Measurements from ENCODE around the gene CENPT.
"Not testable (repeated sequence)": the region's sequence is repeated elsewhere in the genome, so short reads cannot be mapped to it uniquely, and the experiment has no call there.

Gene CENPT

GRCh38 chr16:67874372-67874771 is 26.9 kb upstream of the CENPT start:
- DNase-seq = no peak

DNA sequence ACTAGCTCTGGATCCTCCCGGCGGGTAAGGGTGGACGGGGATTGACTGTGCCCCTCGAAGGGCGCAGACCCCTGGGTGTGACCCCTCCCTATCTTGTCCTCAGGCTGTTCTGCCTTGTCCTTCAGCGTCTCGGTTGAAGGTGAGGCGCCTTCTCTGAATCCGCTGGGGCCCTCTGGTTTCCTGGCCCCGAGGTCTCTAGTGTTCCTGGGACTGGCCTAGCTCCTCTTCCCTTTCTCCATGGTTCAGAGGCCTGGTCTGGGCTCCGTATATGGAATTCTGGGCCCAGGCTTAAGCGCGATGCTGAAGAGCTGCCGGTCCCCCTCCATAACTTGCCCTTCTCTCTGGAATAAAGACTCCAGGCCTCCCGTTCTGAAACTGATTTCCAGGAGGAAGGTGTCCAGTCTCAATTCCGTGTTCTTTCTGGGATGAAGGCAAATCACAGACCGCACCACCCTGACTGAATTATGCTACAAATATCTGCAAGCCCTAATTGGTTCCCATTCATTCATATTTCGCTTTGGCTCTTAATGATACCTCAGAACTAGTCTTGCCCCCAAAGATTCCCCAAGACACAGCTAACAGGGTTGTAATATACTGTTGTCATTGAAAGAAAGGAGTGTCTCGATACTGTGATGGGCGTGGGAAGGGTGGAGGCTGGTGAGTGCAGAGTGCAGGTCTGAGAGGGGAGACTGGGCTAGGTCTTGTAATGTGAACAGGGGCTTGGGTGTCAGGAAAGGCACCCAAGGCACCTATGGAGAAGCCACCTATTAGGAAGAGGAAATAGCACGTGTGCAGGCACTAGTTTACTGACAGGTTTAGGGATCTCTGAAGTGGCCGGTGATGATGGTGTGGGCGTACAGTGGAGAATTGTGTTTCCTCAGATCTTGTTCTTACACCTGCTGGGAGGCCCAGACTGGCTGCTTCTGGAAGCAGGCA is 26.2 kb upstream of the CENPT start:
- no peak for DNase-seq

GRCh38 chr16:67872631-67873434 is 25.3 kb upstream of the CENPT start, which contains the start of gene EDC4:
Gene EDC4, plus strand, starts transcription at chr16:67873052. Its CDS starts 210 bp downstream, at chr16:67873262.
- peak; percentile 42 for DNase-seq

DNA sequence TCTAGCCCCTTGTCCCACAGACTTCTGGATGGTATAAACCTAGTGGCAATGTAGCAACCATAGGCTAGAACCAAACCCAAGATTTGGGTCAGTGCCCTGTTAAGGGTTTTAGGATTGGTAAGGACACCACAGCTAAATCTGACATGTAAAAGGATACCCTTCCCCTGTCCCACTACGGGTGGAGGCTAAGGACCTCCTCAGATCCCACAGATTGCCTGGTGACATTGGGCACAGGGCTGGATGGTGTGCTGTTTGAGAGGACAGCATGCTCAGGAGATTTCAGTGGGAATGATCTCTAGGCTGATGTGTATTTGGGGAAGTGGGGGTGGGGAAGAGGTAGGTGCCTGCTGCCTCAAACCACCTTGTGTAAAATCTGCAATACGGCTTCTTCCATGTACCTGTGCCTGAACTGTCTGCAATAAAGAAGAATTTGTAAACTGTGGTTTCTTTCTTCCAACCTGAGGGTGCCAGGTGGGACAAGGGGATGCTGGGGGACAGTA is 24.7 kb upstream of the CENPT start:
- DNase-seq = no peak

DNA sequence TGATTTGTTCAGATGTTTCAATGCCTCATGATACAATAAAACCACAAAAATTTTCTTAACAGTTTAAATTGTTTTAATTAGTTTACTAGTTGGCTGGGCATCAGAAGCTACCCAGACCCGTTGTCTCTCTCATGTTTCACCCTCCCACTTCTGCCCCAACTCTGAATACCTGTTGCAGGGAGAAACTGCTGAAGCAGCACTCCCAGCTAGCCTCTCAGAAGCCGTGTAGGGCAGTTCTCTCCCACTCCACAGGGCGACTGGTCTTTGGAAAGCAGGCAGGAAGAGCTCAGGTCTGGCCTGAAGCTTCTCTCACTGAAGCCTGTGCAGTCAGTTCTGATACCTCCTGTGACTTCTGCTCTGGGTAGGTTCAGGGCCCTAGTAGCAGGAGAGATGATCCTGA is 23.8 kb upstream of the CENPT start:
- no peak for DNase-seq

GRCh38 chr16:67869653-67870052 is 22.2 kb upstream of the CENPT start:
- no peak for DNase-seq

DNA sequence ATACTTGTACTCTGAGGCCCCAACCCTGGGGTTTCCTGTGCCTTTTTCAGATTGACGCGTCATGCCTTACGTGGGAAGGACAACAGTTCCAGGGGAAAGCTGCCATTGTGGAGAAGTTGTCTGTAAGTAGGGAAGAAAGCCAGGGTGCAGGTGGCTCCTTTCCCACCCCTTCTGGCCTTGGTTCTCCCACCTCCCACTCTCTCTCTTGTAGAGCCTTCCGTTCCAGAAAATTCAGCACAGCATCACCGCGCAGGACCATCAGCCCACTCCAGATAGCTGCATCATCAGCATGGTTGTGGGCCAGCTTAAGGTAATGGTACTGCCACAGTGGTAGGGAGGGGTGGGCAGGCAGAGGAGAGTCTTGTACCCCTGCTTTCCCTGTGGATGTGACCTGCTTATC is 20.8 kb upstream of the CENPT start:
- no peak for DNase-seq

- no peak for DNase-seq
Observed at GRCh38 chr16:67865318-67865717, 17.8 kb upstream of the CENPT start.

- no peak for DNase-seq
Observed at GRCh38 chr16:67864594-67864993, 17.1 kb upstream of the CENPT start.

DNA sequence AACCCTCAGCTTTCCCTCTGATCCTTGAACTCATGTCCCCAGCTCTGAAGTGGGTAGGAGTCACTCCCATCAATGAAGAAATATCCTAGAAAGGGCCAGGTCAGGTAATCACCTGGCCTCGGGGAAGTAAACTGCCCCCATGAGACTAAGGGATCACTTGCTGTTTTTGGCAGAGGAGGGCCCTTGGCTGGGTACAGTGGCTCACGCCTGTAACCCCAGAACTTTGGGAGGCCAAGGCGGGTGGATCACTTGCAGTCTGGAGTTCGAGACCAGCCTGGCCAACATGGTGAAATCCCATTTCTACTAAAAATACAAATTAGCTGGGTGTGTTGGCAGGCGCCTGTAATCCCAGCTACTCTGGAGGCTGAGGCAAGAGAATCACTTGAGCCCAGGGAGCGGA is 16.6 kb upstream of the CENPT start:
- DNase-seq = not testable (repeated sequence)

- DNase-seq = no peak
Observed at GRCh38 chr16:67862623-67863583, 15.4 kb upstream of the CENPT start.

DNA sequence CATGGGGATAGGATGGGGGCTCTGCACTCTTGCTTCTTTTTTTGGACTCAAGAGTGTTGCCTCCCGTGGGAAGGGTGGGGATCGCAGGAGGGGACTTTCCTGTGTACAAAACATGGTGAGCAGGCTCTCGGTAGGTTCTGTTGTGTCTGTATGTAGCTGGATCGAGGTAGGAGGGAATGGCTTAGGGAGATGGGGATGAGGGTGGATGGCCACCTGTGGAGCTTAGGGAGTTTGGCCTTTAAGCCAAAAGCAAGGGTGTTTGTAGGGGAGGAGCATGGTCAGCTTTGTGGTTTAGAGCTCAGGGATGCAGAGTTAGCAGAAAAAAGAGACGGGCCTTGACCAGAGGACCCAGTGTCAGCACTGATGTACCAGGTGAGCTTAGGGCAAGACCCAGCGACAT is 14.4 kb upstream of the CENPT start:
- DNase-seq = no peak

- DNase-seq = no peak
Observed at GRCh38 chr16:67860589-67861398, 13.3 kb upstream of the CENPT start.

- DNase-seq = no peak
Observed at GRCh38 chr16:67858500-67858899, 11.0 kb upstream of the CENPT start.

DNA sequence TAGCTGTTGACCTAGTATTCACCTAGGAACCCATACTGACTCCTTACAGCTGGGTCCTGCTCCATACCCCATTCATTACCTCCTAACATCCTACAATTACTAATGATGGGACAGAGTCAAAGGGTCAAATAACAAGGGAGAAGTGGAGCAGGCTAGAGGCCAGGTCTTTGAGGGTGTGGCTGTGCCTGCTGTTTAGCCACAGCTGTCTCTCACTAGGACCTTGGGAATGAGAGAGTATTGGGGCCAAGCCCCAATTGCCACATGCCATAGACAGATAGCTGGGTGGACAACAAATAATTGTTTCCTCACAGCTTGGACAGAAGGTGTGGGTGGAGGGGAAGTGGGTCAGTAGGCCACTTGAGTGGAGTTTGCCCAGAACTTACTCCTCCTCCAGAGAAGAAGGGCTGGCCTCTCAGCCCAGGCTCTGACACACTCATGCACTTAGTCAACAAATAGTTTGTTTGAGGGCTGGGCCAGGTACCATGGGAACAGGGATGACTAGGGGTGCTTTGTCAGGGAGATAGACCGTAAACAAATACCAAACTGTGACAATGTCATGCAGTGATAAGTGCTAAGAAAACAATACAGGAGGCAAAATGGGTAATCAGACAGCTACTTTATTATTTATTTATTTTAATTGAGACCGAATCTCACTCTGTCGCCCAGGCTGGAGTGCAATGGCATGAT is 10.2 kb upstream of the CENPT start:
- no peak for DNase-seq

DNA sequence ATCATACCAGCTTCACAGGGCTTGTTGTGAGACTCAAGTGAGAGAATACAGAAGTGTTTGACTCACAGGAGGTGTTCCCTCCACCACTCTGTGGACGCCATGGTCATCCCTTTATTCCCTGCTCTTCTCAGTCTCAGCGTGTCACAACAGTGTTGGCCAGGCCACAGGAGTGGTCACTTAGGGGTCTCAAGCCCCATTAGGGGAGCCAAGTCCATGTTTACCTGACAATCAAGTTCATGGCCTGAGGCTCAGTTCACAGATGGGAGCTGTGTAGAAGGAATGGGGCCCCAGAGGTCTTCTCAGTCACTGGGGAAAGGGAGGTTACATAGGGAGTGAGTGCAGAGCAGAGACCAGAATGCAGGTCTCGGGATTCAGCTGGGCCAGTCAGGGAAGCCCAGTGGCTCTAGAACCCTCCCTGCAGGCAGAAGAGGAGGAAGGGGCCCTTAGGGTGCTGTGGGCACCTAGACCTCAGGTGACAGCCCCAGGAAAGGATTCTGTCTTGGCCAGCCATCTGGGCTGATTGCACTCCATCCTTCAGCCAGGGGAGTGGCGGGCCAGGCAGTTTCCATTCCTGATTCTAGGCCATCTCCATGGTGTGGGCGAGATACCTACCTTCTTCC is 9.5 kb upstream of the CENPT start:
- DNase-seq = no peak

GRCh38 chr16:67855789-67856188 is 8.3 kb upstream of the CENPT start:
- no peak for DNase-seq

- no peak for DNase-seq
Observed at GRCh38 chr16:67853670-67854069, 6.2 kb upstream of the CENPT start.

- no peak for DNase-seq
Observed at GRCh38 chr16:67848118-67848517, 625 bp upstream of the CENPT start.

DNA sequence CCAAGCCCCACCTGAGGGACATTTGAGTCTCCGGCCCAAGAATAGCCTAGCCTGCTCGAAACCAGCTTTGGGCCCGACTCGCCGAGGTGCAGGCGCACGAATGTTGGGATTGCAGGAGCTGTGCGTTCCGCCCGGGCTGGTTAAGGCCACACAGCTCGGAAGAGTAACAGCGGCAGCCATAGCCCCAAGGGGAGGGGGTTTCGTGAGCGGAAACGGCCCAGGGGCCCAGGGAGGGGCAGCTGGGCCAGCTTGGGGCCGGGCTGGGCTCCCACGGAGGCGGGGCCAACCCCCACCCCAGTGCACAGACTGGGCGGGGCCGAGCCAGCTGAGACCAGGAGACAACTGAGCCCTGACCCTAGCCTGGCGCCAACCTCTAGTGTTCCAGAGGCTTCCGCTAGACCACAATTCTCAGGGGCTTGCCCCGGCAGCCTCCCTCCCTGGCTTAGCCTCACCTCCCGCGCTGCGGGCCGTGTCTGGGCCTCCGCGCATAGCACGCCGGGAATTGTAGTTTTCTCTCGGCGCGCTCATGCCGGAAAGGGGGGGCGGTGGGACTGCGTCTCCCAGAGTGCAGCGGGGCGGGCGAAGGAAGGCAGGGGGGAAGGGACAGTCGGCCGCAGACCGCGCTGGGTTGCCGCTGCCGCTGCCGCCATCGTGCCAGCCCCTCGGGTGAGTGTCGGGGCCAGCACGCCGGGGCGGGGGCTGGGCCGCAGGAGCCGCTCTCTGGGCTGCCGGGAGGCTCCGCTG is 1.0 kb downstream of the CENPT start, which contains the start of gene NUTF2:
NUTF2 (plus strand) TSS at position 614 of the 744 bp plus-strand sequence. CDS start 18,198 bp downstream, outside the sequence.
- DNase-seq = peak; percentile 87

Data from NCI-H1105 (cell line).